ENCODE measurements around the gene COMT. TPM values are rescaled to one million over a fixed set of nuclear protein-coding genes. Genes with fewer than 3 reads are reported as not detected.

Gene COMT
- total RNA-seq, 1 experiment from 2014 or later, result 109 TPM

GRCh38 chr22:20012741-20013331, 71.3 kb downstream of the COMT start:
- ChIA-PET POLR2A (no interaction called here), CTCF (interaction anchor here (1.0 to 1.8 kb wide), 4 partner anchors 38 to 282 kb away, joined by 3 to 7 read pairs (median 4); no protein-coding TSS in a partner anchor), RAD21 (ENCODE audit: low non-redundant PET in 1 of 2, low total read pairs in 2 of 2, uncharacterized antibody in 2 of 2, unreplicated experiment in 2 of 2) (interaction anchor here in 1 of 2 experiments (0.5 kb wide), 1 partner anchor 103 kb away, joined by 4 read pairs; no protein-coding TSS in a partner anchor)
- intact Hi-C loops (cut with micrococcal nuclease), result loop anchor here (5.0 kb wide), 1 partner anchor 41 kb away; no protein-coding TSS in a partner anchor
- no peaks in the 10 kb centered on the region for H3K9me3 ChIP-seq (ENCODE audit: control insufficient read depth in 1 of 2, insufficient read depth in 1 of 2, low read depth in 1 of 2, low read length in 2 of 2)
- no peak for ATAC-seq
- no peak overlapping the region for H3K9ac ChIP-seq (ENCODE audit: low read length)
- H3K27ac ChIP-seq (ENCODE audit: low read depth, low read length), result peak overlapping the region; percentile 14; the same call in 1 of the 2 replicates
- H4K20me1 ChIP-seq (ENCODE audit: insufficient read depth), result no peaks in the 10 kb centered on the region
- H2AFZ ChIP-seq (ENCODE audit: low read depth, low read length, poor library complexity, severe bottlenecking), result no peak overlapping the region
- H3K4me2 ChIP-seq (ENCODE audit: low read length), result no peak overlapping the region
- no TSS peak for BruUV-seq (replicated peaks)
- no peaks in the 10 kb centered on the region for H3K79me2 ChIP-seq (ENCODE audit: insufficient read depth, low read length)
- H3K27me3 ChIP-seq (ENCODE audit: insufficient read depth, low read length), result no peaks in the 10 kb centered on the region
- no peaks in the 10 kb centered on the region for H3K9me2 ChIP-seq (ENCODE audit: insufficient read depth)
- no peak overlapping the region for H3K4me3 ChIP-seq (replicated peaks in 1 of 2; ENCODE audit: low read depth in 1 of 2, low read length in 2 of 2)
- no peak for TF ChIP-seq JUND (IDR thresholded peaks at IDR 0.05)
- no peak for TF ChIP-seq POLR2A (IDR thresholded peaks at IDR 0.05; ENCODE audit: borderline replicate concordance, extremely low read depth, insufficient read depth, insufficient read length)
- TF ChIP-seq TCF7L2 (IDR thresholded peaks at IDR 0.05; ENCODE audit: borderline replicate concordance, extremely low read depth, insufficient read depth, insufficient read length), result no peak
- TF ChIP-seq CEBPB (IDR thresholded peaks at IDR 0.05; ENCODE audit: low read depth), result no peak
- TF ChIP-seq SRF (IDR thresholded peaks at IDR 0.05; ENCODE audit: low read depth), result no peak
- no peak for TF ChIP-seq SIN3A (IDR thresholded peaks at IDR 0.05; ENCODE audit: low read depth)
- no peak for TF ChIP-seq ELF1 (IDR thresholded peaks at IDR 0.05; ENCODE audit: borderline replicate concordance, low read depth)
- TF ChIP-seq RAD21 (IDR thresholded peaks at IDR 0.05; ENCODE audit: low read depth), result no peak
- no peak for TF ChIP-seq SP1 (IDR thresholded peaks at IDR 0.05; ENCODE audit: low read depth)
- TF ChIP-seq CBX3 (IDR thresholded peaks at IDR 0.05; ENCODE audit: low read depth), result no peak
- TF ChIP-seq FOSL1 (IDR thresholded peaks at IDR 0.05; ENCODE audit: low read depth), result no peak
- TF ChIP-seq, protein P1, sequence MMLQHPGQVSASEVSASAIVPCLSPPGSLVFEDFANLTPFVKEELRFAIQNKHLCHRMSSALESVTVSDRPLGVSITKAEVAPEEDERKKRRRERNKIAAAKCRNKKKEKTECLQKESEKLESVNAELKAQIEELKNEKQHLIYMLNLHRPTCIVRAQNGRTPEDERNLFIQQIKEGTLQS (IDR thresholded peaks at IDR 0.05), result no peak
- no peak for TF ChIP-seq REST (IDR thresholded peaks at IDR 0.05; ENCODE audit: low read depth)
- TF ChIP-seq YY1 (IDR thresholded peaks at IDR 0.05; ENCODE audit: extremely low read depth, insufficient replicate concordance, low read depth, low read length), result no peak
- TF ChIP-seq CTCF (IDR thresholded peaks at IDR 0.05 in 2 of 3, conservative IDR thresholded peaks at IDR 0.05 in 1 of 3; ENCODE audit: borderline replicate concordance in 1 of 3, insufficient read depth in 1 of 3, low read depth in 2 of 3, low read length in 2 of 3), result no peak
- no peak for TF ChIP-seq ZNF274 (IDR thresholded peaks at IDR 0.05; ENCODE audit: low read depth, low read length)
- TF ChIP-seq EZH2 (IDR thresholded peaks at IDR 0.05), result no peak
- TF ChIP-seq EGR1 (IDR thresholded peaks at IDR 0.05; ENCODE audit: low read depth), result no peak
- H3K4me1 ChIP-seq (ENCODE audit: control insufficient read depth in 1 of 2, insufficient read depth in 2 of 2, low read length in 2 of 2), result peaks cover 17 to 28% of the 10 kb centered on the region in 2 experiments; a peak in 3 of 4 replicates
- H3K36me3 ChIP-seq (ENCODE audit: control insufficient read depth in 1 of 2, insufficient read depth in 2 of 2, low read length in 2 of 2), result no peaks in the 10 kb centered on the region
- DNase-seq (ENCODE audit: low read depth, low spot score), result no peak
